ENCODE data around the gene C12orf50. TPM values are rescaled to one million over a fixed set of nuclear protein-coding genes. Genes with fewer than 3 reads are reported as not detected.

C12orf50 gene
- total and polyA plus RNA-seq, 9 of the 15 experiments (the other 6 are each of a cell fraction or from before 2014, with no cell fraction given): 0.07 to 0.14 (median 0.11) TPM; not detected in 6

DNA sequence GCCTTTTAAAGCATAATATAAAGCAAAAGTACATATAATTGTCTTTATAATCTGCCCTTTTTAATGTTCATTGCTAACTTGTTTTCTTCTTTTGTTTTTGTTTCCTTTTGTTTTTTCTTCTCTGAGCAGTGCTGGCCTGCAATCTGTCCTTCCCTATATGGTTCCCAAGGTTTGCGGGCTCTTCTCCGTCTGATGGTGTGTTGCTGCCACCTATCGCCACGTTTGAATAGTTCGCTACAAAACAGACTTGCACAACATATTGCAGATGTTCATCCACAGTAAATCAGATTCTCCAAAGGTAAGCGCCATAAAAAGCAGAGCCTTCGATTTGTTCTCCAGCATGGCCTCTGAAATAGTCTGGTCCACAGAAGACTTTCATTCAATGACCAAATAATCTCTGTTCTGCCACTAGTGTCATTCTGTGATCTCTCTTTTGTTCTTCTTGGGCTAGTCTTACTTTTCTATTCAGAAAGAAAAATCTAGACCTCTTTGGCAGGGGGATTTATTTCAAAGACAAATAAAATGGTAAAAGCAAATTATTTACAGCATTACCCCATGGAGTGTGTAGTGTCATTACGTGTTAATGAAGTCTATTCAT is 33.5 kb downstream of the C12orf50 start:
- BruUV-seq (replicated peaks): no TSS peak
- Histone ChIP-seq H2AFZ (ENCODE audit: low read depth, low read length) (no peak overlapping the region), H3K9me1 (ENCODE audit: control insufficient read depth, insufficient read depth, low read length) (no peaks in the 10 kb centered on the region), H3K27ac (ENCODE audit: extremely low read depth, low read depth, low read length) (no peak overlapping the region), H3K9ac (ENCODE audit: insufficient read depth in 1 of 2, low read depth in 2 of 2, low read length in 2 of 2) (no peak overlapping the region), H3K79me2 (ENCODE audit: control insufficient read depth, insufficient read depth, low read length) (no peaks in the 10 kb centered on the region), H3K4me2 (ENCODE audit: insufficient read depth, low read length) (no peak overlapping the region), H4K20me1 (replicated peaks; ENCODE audit: control insufficient read depth, insufficient read depth, low read length) (no peaks in the 10 kb centered on the region), H3K27me3 (ENCODE audit: control insufficient read depth in 2 of 2, insufficient read depth in 2 of 2, low read length in 2 of 2) (no peaks in the 10 kb centered on the region), H3K4me1 (replicated peaks in 1 of 2; ENCODE audit: control insufficient read depth in 2 of 2, insufficient read depth in 2 of 2, low read length in 2 of 2) (no peaks in the 10 kb centered on the region), H3K36me3 (ENCODE audit: control insufficient read depth, insufficient read depth, low read length) (no peaks in the 10 kb centered on the region), H3K9me3 (replicated peaks; ENCODE audit: control insufficient read depth, insufficient read depth, low read depth, low read length) (no peaks in the 10 kb centered on the region), H3K4me3 (no peak overlapping the region)
- in situ Hi-C loops (cut with MboI) (no loop called here), intact Hi-C loops (cut with micrococcal nuclease) (loop anchor here (10.0 kb wide), 1 partner anchor 151 kb away; no protein-coding TSS in a partner anchor)
- ChIA-PET POLR2A (no interaction called here), CTCF (ENCODE audit: low intra/inter-chr PET ratio) (no interaction called here)
- DNase-seq (ENCODE audit: extremely low read depth in 1 of 4, low spot score in 3 of 4): peak; percentile 35 to 70 (median 44)
- FAIRE-seq: peak; percentile 84
- TF ChIP-seq RAD21 (CRISPR knock-in tag; conservative IDR thresholded peaks at IDR 0.05 in 1 of 2, IDR thresholded peaks at IDR 0.05 in 1 of 2) (peak; percentile 70 to 74), ZNF274 (IDR thresholded peaks at IDR 0.05; ENCODE audit: borderline replicate concordance, low read depth, low read length) (no peak), CEBPB (tag; IDR thresholded peaks at IDR 0.05) (peak; percentile 81), CEBPG (CRISPR knock-in tag; IDR thresholded peaks at IDR 0.05) (peak; percentile 60), CEBPG (tag; conservative IDR thresholded peaks at IDR 0.05 in 1 of 2, IDR thresholded peaks at IDR 0.05 in 1 of 2) (peak in 1 of 2 experiments; percentile 70; a peak in 2 of 4 replicates)
- TF ChIP-seq, protein P1, sequence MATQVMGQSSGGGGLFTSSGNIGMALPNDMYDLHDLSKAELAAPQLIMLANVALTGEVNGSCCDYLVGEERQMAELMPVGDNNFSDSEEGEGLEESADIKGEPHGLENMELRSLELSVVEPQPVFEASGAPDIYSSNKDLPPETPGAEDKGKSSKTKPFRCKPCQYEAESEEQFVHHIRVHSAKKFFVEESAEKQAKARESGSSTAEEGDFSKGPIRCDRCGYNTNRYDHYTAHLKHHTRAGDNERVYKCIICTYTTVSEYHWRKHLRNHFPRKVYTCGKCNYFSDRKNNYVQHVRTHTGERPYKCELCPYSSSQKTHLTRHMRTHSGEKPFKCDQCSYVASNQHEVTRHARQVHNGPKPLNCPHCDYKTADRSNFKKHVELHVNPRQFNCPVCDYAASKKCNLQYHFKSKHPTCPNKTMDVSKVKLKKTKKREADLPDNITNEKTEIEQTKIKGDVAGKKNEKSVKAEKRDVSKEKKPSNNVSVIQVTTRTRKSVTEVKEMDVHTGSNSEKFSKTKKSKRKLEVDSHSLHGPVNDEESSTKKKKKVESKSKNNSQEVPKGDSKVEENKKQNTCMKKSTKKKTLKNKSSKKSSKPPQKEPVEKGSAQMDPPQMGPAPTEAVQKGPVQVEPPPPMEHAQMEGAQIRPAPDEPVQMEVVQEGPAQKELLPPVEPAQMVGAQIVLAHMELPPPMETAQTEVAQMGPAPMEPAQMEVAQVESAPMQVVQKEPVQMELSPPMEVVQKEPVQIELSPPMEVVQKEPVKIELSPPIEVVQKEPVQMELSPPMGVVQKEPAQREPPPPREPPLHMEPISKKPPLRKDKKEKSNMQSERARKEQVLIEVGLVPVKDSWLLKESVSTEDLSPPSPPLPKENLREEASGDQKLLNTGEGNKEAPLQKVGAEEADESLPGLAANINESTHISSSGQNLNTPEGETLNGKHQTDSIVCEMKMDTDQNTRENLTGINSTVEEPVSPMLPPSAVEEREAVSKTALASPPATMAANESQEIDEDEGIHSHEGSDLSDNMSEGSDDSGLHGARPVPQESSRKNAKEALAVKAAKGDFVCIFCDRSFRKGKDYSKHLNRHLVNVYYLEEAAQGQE (IDR thresholded peaks at IDR 0.05; ENCODE audit: borderline replicate concordance): 0 out of 2 replicates have a peak, but pooled peaks have one; percentile 15
- TF ChIP-seq, protein P1 (CRISPR knock-in tag; IDR thresholded peaks at IDR 0.05; ENCODE audit: low read depth): no peak
- TF ChIP-seq, protein P2, sequence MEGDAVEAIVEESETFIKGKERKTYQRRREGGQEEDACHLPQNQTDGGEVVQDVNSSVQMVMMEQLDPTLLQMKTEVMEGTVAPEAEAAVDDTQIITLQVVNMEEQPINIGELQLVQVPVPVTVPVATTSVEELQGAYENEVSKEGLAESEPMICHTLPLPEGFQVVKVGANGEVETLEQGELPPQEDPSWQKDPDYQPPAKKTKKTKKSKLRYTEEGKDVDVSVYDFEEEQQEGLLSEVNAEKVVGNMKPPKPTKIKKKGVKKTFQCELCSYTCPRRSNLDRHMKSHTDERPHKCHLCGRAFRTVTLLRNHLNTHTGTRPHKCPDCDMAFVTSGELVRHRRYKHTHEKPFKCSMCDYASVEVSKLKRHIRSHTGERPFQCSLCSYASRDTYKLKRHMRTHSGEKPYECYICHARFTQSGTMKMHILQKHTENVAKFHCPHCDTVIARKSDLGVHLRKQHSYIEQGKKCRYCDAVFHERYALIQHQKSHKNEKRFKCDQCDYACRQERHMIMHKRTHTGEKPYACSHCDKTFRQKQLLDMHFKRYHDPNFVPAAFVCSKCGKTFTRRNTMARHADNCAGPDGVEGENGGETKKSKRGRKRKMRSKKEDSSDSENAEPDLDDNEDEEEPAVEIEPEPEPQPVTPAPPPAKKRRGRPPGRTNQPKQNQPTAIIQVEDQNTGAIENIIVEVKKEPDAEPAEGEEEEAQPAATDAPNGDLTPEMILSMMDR (IDR thresholded peaks at IDR 0.05 in 2 of 3, conservative IDR thresholded peaks at IDR 0.05 in 1 of 3; ENCODE audit: insufficient read depth in 2 of 3, low read depth in 1 of 3, low read length in 3 of 3): peak; percentile 63 to 69 (median 67)
- 0% methylated on average over 8 of the region's 8 CpGs for WGBS (ENCODE audit: insufficient coverage, low coverage, missing lambda C conversion rate)
- peak; percentile 95 for ATAC-seq
